NB4 (cell line): ENCODE measurements around the gene CAT.

ENCODE experiments used
- MYC ChIP-seq: IDR thresholded peaks from 2 replicates; pipeline ENCODE4 v1.6.1; 2011; ENCODE audit warnings: low read depth, low read length
- POLR2A ChIP-seq: IDR thresholded peaks from 2 replicates; pipeline ENCODE4 v1.6.1; 2011; ENCODE audit warnings: mild to moderate bottlenecking; ENCODE audit not compliant: insufficient read length; ENCODE audit errors: extremely low read depth
- TF ChIP-seq, protein P1 (sequence below): IDR thresholded peaks from one replicate; pipeline ENCODE4 v1.5.1; 2012; ENCODE audit warnings: low read depth, low read length
- TF ChIP-seq, protein P2 (sequence below): IDR thresholded peaks from 2 replicates; pipeline ENCODE4 v1.6.1; 2011; ENCODE audit warnings: low read depth, low read length

DNA sequence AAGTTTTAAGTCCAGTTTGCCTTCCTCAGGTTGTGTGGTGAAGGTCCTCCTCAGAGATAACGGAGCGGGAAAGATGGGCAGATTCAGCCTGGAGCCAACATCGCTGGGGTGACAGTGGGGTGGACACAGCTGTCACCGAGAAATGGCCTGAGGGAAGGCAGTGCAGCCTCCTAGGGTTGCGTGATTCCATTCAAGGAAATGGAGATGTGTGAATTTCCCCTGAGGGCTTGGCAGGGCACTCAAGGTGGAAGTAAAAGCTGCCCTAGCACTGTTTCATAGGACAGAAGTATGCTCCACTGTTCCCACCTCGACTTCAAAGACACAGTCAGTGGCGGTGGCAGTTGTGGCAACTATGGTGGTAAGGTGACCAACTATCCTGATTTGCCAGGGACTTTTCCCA, 15.4 kb upstream of the CAT start:
- TF ChIP-seq, protein P1, sequence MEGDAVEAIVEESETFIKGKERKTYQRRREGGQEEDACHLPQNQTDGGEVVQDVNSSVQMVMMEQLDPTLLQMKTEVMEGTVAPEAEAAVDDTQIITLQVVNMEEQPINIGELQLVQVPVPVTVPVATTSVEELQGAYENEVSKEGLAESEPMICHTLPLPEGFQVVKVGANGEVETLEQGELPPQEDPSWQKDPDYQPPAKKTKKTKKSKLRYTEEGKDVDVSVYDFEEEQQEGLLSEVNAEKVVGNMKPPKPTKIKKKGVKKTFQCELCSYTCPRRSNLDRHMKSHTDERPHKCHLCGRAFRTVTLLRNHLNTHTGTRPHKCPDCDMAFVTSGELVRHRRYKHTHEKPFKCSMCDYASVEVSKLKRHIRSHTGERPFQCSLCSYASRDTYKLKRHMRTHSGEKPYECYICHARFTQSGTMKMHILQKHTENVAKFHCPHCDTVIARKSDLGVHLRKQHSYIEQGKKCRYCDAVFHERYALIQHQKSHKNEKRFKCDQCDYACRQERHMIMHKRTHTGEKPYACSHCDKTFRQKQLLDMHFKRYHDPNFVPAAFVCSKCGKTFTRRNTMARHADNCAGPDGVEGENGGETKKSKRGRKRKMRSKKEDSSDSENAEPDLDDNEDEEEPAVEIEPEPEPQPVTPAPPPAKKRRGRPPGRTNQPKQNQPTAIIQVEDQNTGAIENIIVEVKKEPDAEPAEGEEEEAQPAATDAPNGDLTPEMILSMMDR = no peak
- TF ChIP-seq POLR2A = no peak
- TF ChIP-seq MYC = no peak
- TF ChIP-seq, protein P2, sequence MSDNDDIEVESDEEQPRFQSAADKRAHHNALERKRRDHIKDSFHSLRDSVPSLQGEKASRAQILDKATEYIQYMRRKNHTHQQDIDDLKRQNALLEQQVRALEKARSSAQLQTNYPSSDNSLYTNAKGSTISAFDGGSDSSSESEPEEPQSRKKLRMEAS = no peak
